ENCODE results near the gene ABHD12B.
"Not testable (repeated sequence)": the region's sequence is repeated elsewhere in the genome, so short reads cannot be mapped to it uniquely, and the experiment has no call there.

The ABHD12B gene

DNA sequence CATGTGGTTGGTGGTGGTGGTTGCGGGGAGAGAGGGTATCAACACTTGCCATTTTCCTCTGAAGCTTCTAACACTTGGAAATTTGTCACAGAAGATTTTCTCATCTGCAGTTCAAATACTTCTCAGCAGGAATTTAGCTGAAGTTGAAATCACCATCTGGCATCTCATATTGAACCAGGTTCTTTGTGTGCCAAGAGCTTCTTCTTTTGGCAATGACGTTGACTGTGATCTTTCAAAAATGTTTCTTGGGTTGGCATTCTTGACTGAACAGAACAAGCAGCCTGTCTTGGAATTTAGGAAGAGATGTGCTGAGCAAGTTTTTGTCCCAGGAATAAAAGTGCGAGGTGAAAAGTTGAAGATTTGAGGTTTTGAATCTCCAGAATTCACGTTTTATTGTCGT lies 32.2 kb upstream of the ABHD12B start:
- no peak for DNase-seq

DNA sequence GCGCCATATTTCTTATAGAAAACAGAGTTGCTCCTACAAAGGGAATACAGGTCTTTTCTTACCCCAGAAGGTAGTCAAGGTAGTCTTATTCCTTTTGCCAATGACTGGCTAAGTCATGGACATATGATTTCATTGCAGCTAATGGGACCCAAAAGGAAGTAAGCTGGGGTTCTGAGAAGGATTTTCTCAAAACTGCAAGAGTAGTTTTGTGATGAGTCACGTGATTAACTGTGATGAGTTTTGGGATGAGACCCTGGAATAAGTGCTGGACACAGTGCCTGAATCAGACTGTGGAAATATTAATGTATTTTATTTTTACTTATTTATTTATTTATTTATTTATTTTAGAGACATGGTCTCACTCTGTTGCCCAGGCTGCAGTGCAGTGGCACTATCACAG lies 27.5 kb upstream of the ABHD12B start:
- no peak for DNase-seq

DNA sequence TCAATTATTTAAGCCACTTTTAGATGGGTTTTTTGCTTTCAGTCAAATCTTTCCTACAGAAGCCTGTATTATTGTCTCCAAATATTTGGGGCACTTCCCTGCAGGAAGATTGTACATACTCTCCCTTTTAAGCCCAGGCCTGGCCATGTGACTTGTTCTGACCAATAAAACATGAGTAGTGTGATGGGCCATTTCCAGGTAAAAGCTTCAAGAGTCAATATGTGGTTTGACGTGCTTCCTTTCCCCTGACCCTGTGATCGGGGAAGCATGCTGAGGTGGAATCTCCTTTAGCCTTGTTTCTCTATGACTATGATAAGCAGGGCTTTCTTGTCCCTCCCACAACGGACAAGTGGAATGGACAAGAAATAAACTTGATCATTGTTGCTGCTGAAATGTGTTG lies 26.7 kb upstream of the ABHD12B start:
- DNase-seq: no peak

DNA sequence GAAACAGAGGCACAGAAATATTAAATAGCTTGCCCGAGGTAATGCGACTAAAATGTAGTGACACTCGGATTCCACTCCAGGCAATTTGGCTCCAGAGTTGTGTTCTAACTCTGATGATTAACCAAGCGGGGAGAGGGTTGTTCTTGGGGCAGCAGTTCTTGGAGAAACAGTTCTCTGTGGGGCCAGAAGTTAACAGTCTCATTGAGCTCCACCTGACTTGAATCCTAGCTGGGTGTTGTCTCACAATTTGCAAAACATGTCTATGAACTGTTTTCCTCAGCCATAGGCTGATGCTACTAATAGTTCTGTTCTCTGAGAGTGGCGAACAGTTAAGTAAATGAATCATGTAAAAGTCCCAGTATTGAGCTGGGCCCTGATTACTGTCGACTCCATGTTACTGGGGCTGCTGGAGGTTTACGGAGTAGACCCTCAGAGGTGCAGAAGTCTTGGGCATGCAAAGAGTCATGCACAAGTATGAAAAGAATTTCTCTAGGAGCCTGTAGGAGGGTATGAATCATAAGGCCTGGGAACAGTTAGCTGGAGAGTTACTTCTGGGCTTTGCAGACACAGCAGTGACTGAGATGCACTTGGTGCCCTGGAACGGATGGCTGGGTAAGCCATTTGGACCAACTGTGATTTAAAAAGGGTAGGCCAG lies 25.5 kb upstream of the ABHD12B start:
- no peak for DNase-seq

DNA sequence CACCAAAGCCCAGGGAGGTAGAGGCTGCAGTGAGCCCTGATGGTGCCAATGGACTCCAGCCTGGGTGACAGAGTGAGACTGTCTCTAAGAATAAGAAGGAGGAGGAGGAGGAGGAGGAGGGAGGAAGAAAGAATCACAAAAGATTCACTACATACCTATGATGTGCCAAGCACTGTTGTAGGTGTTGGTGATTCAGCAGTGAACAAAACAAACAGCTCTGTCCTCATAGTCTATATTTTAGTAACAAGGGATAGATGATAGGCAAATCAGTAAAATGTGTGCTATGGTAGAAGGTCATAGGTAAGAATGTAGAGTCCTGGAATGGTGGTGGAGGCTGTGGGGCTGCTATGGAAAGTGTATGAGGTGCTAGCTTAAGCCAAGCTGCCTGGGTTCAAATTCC lies 18.0 kb upstream of the ABHD12B start:
- DNase-seq: no peak

DNA sequence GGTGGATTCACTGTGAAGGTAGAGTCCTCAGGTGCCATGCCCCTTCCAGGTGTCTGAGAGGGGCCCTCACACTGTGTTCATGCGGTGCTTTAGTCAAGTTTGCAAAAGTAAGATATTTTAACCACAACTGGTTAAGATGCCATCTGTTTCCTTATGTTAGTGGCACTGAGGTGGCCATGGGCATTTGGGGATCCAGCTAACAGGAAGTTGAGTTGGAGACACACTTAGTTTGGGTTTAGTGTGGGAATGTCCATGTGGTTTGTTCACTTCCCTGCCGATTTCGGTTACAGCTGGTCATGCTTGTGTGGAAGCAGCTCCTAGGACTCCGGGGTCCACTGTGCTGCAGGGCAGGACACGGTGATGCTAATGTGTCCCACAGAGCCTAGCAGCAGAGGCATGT lies 17.3 kb upstream of the ABHD12B start:
- no peak for DNase-seq

DNA sequence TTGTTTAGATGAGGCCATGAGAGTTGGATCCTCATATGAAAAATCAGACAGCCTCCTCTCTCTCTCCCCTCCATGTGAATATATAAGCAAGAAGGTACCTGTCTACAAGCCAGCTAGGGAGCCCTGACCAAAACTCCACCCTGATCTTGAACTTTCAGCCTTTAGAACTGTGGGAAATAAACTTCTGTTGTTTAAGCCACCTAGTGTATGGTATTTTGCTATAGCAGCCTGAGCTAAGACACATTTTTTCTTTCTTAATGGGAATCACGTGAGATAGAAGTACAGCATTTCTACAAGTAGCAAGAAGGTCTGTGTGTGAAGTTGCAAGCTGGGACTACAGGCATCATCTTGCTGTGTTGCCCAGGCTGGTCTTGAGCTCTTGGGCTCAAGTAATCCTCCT lies 16.3 kb upstream of the ABHD12B start:
- no peak for DNase-seq

DNA sequence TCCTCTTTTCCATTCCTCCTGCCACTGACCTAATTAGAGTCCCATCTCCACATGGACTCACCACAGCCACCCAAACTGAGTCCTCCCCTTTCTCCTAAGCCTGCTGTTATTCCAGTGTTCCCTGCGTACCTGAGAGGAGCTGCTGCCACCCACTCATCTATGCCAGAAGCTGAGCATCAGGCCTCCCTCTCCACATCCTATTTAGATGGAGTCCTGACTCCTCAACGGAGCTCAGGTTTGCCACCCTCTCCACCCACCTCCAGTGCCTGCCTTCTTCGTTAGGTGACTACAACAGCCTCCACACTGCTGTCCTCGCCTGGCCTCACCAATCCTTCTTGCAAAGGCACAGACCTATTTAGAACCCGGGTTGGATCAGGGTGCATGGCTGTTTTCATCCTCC lies 15.2 kb upstream of the ABHD12B start:
- DNase-seq: no peak

DNA sequence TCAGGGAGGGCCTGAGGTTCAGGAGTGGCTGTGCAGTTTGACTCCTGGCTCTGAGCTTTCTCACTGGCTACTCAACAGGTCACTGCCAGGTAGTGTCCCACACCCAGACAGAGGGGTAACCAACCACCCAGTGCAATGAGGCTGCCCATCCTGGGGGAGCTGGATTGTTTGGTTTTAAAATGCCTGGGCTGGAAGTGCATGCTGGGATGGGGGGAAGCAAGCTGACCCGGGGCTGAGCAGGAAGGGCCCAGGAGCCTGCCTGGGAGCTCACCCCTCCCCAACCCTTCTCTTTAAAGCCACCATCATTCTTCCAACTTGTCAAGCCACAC lies 12.6 kb upstream of the ABHD12B start:
- no peak for DNase-seq

DNA sequence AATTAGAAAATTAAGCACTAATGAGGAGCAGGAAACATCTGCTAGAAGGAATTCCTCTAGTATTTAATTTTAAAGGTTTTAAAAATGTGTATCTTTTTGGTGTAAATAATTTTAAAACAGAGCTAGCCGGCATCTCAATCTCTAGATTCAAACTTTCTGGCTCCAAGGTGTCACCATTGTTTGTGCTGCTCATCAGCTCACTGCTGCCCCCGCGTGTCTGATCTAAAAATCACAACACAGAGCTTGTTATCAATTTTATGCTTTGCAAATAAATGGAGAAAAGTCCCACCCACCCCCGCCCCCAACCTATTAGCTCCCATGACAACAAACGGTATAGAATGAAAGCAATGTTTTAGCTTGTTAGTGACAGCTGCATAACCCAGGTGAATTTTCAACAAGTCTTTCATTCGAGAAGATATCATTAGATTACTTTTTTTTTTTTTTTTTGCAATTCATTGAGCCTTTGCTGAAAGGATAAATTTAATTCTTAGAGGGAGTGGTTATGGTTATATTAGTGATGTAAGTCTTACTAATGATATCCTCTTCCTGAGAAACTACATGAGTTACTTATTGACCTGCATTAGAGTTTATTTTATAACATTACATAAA lies 11.3 kb upstream of the ABHD12B start:
- peak; percentile 91 for DNase-seq

DNA sequence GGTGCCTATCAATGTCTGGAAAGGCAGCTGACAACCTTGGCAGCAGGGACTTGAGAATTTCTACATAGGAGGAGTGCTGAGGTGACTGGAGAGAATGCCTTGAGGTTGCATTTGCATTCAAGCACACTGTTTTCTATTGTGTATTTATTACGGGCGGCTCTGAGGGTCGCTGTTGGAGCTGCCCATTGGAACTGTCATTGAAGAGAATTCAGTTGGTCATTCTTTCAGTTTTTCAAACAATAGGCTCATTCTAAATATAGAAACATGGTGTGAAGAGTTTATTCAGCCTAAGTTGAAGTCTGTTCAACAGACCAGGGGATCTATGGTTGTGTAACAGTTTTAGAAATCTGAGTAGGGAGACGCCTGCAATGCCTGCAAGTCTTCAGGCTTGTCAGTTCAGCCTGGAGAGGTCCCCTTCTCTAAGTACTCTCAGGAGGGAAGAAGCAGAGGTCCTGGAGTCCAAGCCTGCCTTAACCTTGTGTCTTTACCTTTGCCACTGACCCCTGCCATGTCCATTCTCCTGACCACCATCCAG lies 9.8 kb upstream of the ABHD12B start:
- no peak for DNase-seq

DNA sequence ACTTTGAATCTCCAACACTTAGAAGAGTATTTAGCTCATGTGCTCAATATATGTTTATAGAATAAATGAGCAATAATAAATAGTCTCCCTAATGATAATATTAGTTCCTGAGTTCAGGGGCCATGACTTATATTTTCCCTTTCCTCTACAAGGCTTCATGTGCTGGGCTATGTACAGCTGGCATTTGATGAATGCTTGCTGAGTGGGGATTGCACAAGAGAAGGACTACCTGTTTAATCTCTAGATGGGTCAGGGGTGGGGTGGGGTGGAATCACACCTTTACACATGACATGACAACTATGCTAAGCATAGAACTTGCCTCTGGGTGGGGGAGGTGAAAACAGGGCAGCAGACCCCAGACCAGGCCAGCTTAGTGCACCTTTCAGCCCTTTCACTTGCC lies 7.6 kb upstream of the ABHD12B start:
- DNase-seq: no peak

DNA sequence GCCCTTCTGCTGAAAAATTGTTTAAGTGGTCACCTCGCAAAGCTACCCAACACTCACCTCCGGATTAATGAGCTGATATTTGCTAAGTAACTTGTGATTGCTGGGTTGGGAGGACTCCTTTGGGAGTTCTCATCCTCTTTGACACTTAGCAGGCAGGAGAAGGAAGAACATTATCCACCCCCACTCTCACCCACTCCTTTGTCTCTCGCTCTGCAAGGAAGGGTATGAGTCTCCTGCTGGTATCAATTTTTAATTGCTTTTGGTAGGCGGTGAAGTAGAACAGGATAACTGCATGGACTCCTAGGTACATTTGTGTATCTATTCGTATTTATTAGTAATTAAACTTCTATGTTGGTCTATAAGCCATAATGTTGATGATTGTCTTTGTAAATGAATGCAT lies 6.9 kb upstream of the ABHD12B start:
- DNase-seq: no peak

DNA sequence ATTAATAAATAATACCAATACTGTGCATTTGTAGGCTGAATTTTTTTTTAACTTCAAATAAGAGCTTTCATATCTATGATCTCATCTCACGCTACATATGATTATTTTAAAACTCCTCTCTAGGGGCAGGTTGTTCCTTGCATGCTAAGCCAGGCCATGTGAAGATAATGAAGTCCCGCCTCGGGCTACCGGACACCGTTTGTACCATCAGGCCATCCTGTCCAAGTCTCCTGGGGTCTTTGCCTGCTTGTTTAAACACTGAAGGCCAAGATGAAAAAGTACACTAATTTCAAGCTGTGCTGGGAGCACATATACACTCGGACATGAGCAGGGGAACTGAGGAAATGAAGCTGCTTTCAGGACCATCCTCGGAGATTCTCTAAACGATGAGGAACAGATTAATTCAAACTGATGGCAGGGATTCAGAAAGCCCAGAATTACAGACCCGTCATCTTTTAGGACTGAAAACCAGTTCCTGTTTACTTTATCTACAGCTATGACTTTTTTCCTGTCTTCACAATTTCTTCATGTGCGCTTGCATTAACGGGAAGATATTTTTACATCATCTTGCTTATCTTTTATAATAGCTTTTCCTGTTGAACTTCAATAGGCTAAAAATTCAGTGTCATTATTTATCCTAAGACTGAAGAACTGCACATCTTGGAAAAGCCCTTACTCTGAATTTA lies 6.3 kb upstream of the ABHD12B start:
- no peak for DNase-seq

DNA sequence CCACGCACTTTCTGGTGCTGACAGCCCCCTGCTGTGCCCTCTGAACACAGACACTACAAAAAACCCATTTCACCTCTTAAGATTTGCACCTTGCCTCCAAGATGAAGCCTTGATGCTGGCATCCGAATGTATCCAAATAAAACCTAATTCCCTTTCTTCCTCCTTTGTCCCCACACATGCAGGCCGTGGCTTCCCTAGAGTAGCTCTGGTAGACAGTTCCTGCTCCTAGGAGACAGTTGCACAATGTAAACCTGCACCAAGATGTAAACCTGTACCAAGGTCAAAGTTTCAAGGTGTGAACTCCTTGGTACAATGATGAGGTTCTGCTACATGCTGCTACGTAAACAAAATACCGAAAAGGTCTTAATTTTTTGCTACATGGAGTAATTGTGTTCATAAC lies 625 bp upstream of the ABHD12B start:
- DNase-seq: no peak

DNA sequence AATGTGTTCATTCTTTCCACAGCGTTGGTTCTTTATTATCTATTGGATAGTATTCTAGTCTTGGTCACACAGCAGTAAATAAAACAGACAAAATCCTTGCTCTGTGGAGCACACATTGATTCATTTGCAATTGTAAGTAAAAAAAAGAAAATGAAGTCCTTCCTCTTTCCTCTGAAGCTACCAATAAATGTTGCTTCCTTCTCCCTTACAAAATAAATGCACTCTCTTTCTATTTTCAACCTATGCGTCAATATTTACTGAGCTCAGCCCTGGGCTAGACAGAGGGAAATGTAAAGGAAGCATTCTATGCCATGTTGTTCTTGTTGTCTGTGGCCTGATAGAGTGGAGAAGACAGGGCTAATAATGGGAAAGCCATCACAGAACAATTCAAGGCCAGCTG lies 2.9 kb downstream of the ABHD12B start:
- no peak for DNase-seq

DNA sequence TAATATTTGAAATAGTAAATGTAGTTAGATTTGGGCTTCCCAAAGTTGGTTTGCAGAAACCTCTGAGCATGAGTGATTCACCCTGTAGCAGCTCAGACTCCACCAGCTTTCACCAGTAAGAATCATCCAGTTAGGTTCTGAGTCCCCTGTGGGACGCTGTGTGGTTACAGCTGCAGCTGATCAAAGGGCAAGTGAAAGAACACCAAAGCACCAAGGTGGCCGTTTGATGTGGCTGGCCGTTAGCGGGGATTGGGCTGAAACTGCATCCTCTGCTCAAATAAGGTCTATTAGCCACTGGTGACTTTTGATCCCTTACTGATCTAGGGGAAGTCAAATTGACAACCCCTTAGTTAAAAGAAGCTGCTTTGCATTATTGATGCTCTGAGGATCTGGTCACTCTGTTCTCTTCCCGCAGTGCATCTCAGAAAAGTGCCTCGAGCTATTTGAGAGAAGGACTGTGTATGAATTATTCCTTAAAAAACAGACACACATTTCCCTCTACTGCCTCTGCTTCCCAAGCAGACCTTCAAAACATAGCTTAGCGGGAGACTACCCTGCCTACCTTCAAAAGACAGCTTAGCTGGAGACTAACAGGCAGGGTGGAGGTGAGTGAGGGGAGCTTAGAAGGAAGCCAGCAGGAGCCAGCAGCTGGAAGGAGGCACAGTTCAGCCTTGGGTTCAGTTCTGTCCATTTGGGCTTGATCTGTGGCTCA lies 3.7 kb downstream of the ABHD12B start:
- peak; percentile 42 for DNase-seq

DNA sequence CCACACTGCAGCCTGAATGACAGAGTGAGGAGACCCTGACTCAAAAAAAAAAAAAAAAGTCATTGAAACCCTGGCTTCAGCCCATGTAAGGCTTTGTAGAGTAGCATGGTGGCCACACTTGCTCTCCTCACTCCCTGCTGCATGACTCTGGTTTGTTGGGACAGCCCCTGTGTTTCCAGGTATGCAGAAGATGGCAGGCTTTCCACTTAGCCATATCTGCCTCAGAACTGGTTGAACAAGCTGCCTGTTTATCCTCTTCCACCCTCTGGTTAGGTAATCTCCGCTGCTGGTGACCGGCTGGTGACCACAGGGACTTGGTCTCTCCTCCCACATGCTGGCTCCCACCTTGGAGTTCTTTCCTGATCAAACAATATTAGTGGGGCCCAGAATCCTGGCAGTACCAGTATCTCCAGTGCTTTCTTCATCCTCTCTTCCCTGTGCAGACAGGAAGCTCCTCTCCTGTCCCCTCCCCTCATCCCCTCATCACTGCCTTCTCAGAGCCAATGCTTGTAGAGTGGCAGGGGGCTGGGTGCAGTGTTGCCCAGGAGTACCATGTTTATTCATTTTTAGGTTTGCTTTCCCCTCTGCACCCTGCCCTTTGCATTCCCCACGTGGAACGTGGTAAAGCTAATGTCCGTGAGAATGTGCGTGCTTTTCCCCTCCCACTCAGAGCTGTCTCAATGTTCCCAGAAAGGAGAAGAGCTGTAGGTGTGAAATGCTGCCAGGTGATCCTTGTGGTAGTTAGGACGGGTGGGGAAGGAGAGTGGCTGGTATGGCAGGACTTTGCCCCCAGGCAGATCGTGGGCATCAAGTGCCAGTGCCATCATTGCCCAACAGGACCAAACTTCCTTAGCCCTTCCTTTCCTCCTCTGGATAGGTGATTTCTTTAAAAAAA lies 11.3 kb downstream of the ABHD12B start:
- no peak for DNase-seq

DNA sequence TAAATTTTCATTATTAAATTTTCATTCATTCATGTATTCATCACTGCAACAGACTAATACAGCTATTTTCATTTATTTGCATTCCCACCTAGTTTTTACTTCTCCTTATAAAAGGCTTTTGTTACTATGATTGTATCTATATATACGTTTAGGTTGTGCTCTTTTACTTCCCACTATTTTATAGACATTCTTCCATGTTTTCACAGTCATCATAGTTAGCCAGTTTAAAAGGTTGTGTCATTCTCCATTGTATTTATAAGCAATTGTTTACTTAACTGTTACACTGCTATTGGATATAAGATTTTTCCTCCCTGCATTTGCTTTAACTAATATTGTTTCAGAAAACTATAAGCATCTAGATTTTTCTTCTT lies 12.0 kb downstream of the ABHD12B start:
- no peak for DNase-seq

DNA sequence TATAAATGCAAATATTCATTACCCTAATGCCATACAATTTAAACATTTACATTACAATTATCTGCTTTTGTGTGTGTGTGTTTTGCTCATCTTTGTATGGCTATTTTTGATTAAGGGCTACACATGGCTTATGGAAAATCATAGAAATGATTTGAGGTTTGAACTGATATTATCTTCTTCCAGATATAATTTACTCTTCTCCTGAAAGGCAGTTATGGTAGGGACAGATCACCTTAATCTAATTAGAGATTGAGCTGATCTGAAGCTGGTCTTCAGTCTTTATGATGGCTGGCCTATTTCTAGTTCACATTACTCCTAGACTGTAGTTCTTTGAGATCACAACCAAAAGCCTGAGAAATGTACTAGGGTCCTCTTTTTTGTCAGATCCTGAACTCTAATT lies 15.6 kb downstream of the ABHD12B start:
- no peak for DNase-seq

DNA sequence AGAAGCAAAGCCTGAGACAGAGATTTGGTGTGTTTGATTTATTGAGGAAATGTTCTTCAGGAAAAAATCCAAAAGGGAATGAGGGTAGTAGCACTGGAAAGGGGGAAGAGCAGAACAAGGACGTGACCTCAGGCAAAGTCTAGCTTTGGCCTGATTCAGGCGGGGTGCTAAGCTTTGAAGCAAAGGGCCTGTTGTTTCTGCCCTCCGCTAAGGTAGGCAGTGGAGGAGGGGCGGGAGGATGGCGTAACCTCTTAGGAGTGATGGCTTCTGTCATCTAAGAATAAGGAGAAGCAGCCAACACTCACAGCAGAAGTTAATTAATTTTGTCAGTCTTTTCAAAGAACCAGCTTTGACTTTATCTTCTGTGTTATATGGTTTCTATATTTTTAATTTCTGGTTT lies 20.4 kb downstream of the ABHD12B start:
- DNase-seq: no peak

DNA sequence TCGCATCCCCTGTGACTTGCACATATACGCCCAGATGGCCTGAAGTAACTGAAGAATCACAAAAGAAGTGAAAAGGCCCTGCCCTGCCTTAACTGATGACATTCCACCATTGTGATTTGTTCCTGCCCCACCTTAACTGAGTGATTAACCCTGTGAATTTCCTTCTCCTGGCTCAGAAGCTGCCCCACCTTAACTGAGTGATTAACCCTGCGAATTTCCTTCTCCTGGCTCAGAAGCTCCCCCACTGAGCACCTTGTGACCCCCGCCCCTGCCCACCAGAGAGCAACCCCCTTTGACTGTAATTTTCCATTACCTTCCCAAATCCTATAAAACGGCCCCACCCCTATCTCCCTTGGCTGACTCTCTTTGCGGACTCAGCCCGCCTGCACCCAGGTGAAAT lies 24.6 kb downstream of the ABHD12B start:
- not testable (repeated sequence) for DNase-seq

DNA sequence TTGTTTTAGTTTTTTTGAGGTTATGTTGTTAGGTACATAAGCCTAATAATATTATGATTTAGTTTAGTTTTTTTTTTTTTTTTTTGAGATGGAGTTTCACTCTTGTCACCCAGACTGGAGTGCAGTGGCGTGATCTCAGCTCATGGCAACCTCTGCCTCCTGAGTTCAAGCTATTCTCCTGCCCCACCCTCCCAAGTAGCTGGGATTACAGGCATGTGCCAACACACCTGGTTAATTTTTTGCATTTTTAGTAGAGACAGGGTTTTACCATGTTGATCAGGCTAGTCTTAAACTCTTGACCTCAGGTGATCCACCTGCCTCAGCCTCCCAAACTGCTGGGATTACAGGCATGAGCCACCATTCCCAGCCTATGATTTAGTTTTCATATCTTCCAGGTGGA lies 25.2 kb downstream of the ABHD12B start:
- not testable (repeated sequence) for DNase-seq

Measured in activated CD8-positive, alpha-beta memory T cell treated with anti-CD3 and anti-CD28 coated beads, Interleukin-2, amount 50 U/mL, for 4 hours (primary cell).